ENCODE data around the gene REC114.

DNA sequence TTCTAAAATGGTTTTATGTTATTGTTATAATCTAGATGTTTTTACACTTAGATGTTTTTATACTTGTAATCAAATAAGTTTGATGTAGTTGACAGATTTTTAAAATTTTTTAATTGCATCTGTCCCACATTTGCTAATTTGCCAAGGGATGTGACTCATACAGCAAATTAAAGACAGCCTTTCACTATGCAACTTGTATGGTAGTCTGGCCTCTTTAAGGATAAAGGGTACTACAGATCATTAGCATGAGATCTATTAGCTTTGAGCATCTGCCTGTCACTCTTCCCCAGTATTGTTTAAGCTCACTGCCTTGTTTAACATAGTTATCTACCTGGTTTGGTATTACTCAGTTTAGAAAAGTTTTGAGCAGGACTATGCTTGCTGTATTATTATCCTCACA lies 107.2 kb downstream of the REC114 start:
- no peak for TF ChIP-seq GABPB1 (CRISPR knock-in tag; IDR thresholded peaks at IDR 0.05)
- no peak for TF ChIP-seq ERF (CRISPR knock-in tag; IDR thresholded peaks at IDR 0.05)
- TF ChIP-seq, protein P1, sequence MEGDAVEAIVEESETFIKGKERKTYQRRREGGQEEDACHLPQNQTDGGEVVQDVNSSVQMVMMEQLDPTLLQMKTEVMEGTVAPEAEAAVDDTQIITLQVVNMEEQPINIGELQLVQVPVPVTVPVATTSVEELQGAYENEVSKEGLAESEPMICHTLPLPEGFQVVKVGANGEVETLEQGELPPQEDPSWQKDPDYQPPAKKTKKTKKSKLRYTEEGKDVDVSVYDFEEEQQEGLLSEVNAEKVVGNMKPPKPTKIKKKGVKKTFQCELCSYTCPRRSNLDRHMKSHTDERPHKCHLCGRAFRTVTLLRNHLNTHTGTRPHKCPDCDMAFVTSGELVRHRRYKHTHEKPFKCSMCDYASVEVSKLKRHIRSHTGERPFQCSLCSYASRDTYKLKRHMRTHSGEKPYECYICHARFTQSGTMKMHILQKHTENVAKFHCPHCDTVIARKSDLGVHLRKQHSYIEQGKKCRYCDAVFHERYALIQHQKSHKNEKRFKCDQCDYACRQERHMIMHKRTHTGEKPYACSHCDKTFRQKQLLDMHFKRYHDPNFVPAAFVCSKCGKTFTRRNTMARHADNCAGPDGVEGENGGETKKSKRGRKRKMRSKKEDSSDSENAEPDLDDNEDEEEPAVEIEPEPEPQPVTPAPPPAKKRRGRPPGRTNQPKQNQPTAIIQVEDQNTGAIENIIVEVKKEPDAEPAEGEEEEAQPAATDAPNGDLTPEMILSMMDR (IDR thresholded peaks at IDR 0.05 in 2 of 3, conservative IDR thresholded peaks at IDR 0.05 in 1 of 3; ENCODE audit: insufficient read depth in 2 of 3, low read depth in 1 of 3, low read length in 3 of 3): no peak
- no peak for TF ChIP-seq NFIC (IDR thresholded peaks at IDR 0.05)
- TF ChIP-seq, protein P2, sequence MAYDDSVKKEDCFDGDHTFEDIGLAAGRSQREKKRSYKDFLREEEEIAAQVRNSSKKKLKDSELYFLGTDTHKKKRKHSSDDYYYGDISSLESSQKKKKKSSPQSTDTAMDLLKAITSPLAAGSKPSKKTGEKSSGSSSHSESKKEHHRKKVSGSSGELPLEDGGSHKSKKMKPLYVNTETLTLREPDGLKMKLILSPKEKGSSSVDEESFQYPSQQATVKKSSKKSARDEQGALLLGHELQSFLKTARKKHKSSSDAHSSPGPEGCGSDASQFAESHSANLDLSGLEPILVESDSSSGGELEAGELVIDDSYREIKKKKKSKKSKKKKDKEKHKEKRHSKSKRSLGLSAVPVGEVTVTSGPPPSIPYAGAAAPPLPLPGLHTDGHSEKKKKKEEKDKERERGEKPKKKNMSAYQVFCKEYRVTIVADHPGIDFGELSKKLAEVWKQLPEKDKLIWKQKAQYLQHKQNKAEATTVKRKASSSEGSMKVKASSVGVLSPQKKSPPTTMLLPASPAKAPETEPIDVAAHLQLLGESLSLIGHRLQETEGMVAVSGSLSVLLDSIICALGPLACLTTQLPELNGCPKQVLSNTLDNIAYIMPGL (CRISPR knock-in tag; IDR thresholded peaks at IDR 0.05): no peak
- no peak for TF ChIP-seq BMI1 (IDR thresholded peaks at IDR 0.05; ENCODE audit: low read length)

Data from K562 (cell line).